K562 (cell line): ENCODE results near the gene HMGCL. TPM values are rescaled to one million over a fixed set of nuclear protein-coding genes. Genes with fewer than 3 reads are reported as not detected.

Experiments
- BRD9 ChIP-seq: fragments of 450-650 bp; IDR thresholded peaks from 2 replicates; pipeline ENCODE4 v1.6.1; 2018; ENCODE audit warnings: low read depth; ENCODE audit not compliant: partially characterized antibody
- BRF1 ChIP-seq: IDR thresholded peaks from 3 replicates; pipeline ENCODE4 v1.6.1; 2011; ENCODE audit warnings: borderline replicate concordance, mild to moderate bottlenecking; ENCODE audit not compliant: insufficient read length; ENCODE audit errors: extremely low read depth
- DNMT1 ChIP-seq: fragments of 450-650 bp; IDR thresholded peaks from 2 replicates; pipeline ENCODE4 v1.6.1; 2016; ENCODE audit warnings: antibody characterized with exemption, mild to moderate bottlenecking
- ERF ChIP-seq: fragments of 450-650 bp; formaldehyde crosslinking; IDR thresholded peaks from 2 replicates; pipeline ENCODE4 v1.4.0; 2020; ENCODE audit warnings: mild to moderate bottlenecking, mixed read lengths
- FOXA3 ChIP-seq, 2 experiments: fragments of 450-650 bp in 1 of 2; sonication (generic) in 1 of 2; formaldehyde crosslinking; IDR thresholded peaks in 1 of 2; conservative IDR thresholded peaks in 1 of 2; 2 replicates each; pipeline versions ENCODE4 v1.4.0 to v1.8.0; 2020 to 2022; ENCODE audit warnings: mild to moderate bottlenecking in 2 of 2, missing genetic modification reagents in 1 of 2
- MAFG ChIP-seq: fragments of 450-650 bp; conservative IDR thresholded peaks from 2 replicates; pipeline ENCODE4 v1.6.1; 2016; ENCODE audit warnings: missing genetic modification characterization, missing compliant biosample characterization
- MCM5 ChIP-seq: fragments of 450-650 bp; IDR thresholded peaks from 2 replicates; pipeline ENCODE4 v1.6.1; 2016; ENCODE audit warnings: low read depth
- MTA3 ChIP-seq: fragments of 450-650 bp; formaldehyde crosslinking; IDR thresholded peaks from 2 replicates; pipeline ENCODE4 v1.6.1; 2017; ENCODE audit warnings: mild to moderate bottlenecking, borderline replicate concordance
- RBM25 ChIP-seq: fragments of 200-400 bp; formaldehyde crosslinking; IDR thresholded peaks from 2 replicates; pipeline ENCODE4 v1.6.1; 2018; ENCODE audit warnings: low read length, low read depth, moderate library complexity; ENCODE audit not compliant: severe bottlenecking
- RFX1 ChIP-seq: fragments of 450-650 bp; IDR thresholded peaks from 2 replicates; pipeline ENCODE4 v1.6.1; 2016; ENCODE audit warnings: mild to moderate bottlenecking, moderate library complexity
- ZNF3 ChIP-seq: fragments of 250-450 bp; sonication (Bioruptor Pico); IDR thresholded peaks from 2 replicates; pipeline ENCODE4 v1.5.0; 2021; ENCODE audit warnings: mild to moderate bottlenecking, moderate library complexity
- ZNF449 ChIP-seq: fragments of 250-450 bp; sonication (Bioruptor Pico); IDR thresholded peaks from 2 replicates; pipeline ENCODE4 v1.8.0; 2022; ENCODE audit warnings: moderate library complexity, mild to moderate bottlenecking, inconsistent platforms
- ZNF740 ChIP-seq, 3 experiments: fragments of 200-800 bp in 1 of 3; sonication (Bioruptor generic) in 1 of 3; sonication (generic) in 1 of 3; formaldehyde crosslinking in 1 of 3; IDR thresholded peaks; 2 replicates each; pipeline versions ENCODE4 v1.6.1 to v1.8.0; 2016 to 2022; ENCODE audit warnings: mild to moderate bottlenecking in 2 of 3, missing compliant biosample characterization in 2 of 3, missing genetic modification characterization in 2 of 3, missing genetic modification reagents in 1 of 3
- ZNF764 ChIP-seq: fragments of 250-450 bp; sonication (Bioruptor Pico); IDR thresholded peaks from 2 replicates; pipeline ENCODE4 v1.4.0; 2020; ENCODE audit warnings: low read depth, mild to moderate bottlenecking, moderate library complexity
- polyA plus RNA-seq, 8 experiments: library from polyadenylated mRNA; depleted of rRNA in 4 of 8; stranded (reverse) in 5 of 8; unstranded in 3 of 8; fragments of >200 nt; fragmentation: Nextera tagmentation in 2 of 8; fragmentation: Illumina TruSeq in 1 of 8; extraction: Ambion mirVana in 2 of 8; extraction: Trizol in 1 of 8; gene quantifications; 2 replicates each; pipeline versions ENCODE4 v1.2.1 to v1.2.3, GENCODE V29; 2011 to 2014; ENCODE audit warnings: inconsistent platforms in 1 of 8, missing spikeins in 1 of 8
- total RNA-seq, 7 experiments: library from RNA; depleted of rRNA in 6 of 7; stranded (reverse); fragments of >200 nt in 6 of 7; fragmentation: Illumina TruSeq in 2 of 7; extraction: Trizol in 2 of 7; gene quantifications; 2 replicates each; pipeline versions ENCODE4 v1.2.1 to v1.2.3, GENCODE V29; 2011 to 2021; ENCODE audit warnings: low replicate concordance in 1 of 7
- TF ChIP-seq, protein P1 (sequence below): sonication (generic); IDR thresholded peaks from 2 replicates; pipeline ENCODE4 v1.6.1; 2016
- TF ChIP-seq, protein P2 (sequence below): fragments of 450-650 bp; formaldehyde crosslinking; IDR thresholded peaks from 2 replicates; pipeline ENCODE4 v1.4.0; 2022; ENCODE audit warnings: missing genetic modification characterization
- TF ChIP-seq, protein P3 (sequence below): fragments of 250-450 bp; sonication (Bioruptor Pico); IDR thresholded peaks from 2 replicates; pipeline ENCODE4 v1.5.0; 2020; ENCODE audit warnings: mild to moderate bottlenecking
- TF ChIP-seq, protein P4 (sequence below), 2 experiments: IDR thresholded peaks; 2 replicates each; pipeline ENCODE4 v1.6.1; 2012; ENCODE audit warnings: improper control_type of control experiment in 2 of 2, low read depth in 2 of 2, low read length in 2 of 2, borderline replicate concordance in 1 of 2

Gene HMGCL
- total and polyA plus RNA-seq, 9 of the 15 experiments (the other 6 are each of a cell fraction or from before 2014, with no cell fraction given): 18.0 to 82.2 (median 24.2) TPM

GRCh38 chr1:23867895-23868556 is 42.8 kb upstream of the HMGCL start, which contains the start of gene FUCA1 (continued):
- TF ChIP-seq, protein P1, sequence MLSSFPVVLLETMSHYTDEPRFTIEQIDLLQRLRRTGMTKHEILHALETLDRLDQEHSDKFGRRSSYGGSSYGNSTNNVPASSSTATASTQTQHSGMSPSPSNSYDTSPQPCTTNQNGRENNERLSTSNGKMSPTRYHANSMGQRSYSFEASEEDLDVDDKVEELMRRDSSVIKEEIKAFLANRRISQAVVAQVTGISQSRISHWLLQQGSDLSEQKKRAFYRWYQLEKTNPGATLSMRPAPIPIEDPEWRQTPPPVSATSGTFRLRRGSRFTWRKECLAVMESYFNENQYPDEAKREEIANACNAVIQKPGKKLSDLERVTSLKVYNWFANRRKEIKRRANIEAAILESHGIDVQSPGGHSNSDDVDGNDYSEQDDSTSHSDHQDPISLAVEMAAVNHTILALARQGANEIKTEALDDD: no peak
- 0 out of 2 replicates have a peak, but pooled peaks have one; percentile 22 for TF ChIP-seq ERF (CRISPR knock-in tag)
- TF ChIP-seq DNMT1: no peak
- TF ChIP-seq MTA3: peak; percentile 32; the same call in 1 of the 2 replicates
- TF ChIP-seq ZNF449: no peak
- TF ChIP-seq ZNF740 (CRISPR knock-in tag; IDR thresholded peaks at IDR 0.05): 0 out of 2 replicates have a peak, but pooled peaks have one; percentile 15
- no peak for TF ChIP-seq ZNF740 (tag; IDR thresholded peaks at IDR 0.05)
- TF ChIP-seq, protein P2, sequence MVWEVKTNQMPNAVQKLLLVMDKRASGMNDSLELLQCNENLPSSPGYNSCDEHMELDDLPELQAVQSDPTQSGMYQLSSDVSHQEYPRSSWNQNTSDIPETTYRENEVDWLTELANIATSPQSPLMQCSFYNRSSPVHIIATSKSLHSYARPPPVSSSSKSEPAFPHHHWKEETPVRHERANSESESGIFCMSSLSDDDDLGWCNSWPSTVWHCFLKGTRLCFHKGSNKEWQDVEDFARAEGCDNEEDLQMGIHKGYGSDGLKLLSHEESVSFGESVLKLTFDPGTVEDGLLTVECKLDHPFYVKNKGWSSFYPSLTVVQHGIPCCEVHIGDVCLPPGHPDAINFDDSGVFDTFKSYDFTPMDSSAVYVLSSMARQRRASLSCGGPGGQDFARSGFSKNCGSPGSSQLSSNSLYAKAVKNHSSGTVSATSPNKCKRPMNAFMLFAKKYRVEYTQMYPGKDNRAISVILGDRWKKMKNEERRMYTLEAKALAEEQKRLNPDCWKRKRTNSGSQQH: no peak
- TF ChIP-seq, protein P3, sequence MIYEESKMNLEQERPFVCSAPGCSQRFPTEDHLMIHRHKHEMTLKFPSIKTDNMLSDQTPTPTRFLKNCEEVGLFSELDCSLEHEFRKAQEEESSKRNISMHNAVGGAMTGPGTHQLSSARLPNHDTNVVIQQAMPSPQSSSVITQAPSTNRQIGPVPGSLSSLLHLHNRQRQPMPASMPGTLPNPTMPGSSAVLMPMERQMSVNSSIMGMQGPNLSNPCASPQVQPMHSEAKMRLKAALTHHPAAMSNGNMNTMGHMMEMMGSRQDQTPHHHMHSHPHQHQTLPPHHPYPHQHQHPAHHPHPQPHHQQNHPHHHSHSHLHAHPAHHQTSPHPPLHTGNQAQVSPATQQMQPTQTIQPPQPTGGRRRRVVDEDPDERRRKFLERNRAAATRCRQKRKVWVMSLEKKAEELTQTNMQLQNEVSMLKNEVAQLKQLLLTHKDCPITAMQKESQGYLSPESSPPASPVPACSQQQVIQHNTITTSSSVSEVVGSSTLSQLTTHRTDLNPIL (CRISPR knock-in tag): no peak
- TF ChIP-seq FOXA3 (CRISPR knock-in tag; conservative IDR thresholded peaks at IDR 0.05 in 1 of 2, IDR thresholded peaks at IDR 0.05 in 1 of 2): peak in 1 of 2 experiments; percentile 59; a peak in 1 of 4 replicates
- TF ChIP-seq ZNF764 (CRISPR knock-in tag): no peak
- no peak for TF ChIP-seq MCM5
- no peak for TF ChIP-seq RBM25
- TF ChIP-seq RFX1: no peak
- no peak for TF ChIP-seq BRF1
- no peak for TF ChIP-seq BRD9
- no peak for TF ChIP-seq MAFG (tag)
- TF ChIP-seq, protein P4, sequence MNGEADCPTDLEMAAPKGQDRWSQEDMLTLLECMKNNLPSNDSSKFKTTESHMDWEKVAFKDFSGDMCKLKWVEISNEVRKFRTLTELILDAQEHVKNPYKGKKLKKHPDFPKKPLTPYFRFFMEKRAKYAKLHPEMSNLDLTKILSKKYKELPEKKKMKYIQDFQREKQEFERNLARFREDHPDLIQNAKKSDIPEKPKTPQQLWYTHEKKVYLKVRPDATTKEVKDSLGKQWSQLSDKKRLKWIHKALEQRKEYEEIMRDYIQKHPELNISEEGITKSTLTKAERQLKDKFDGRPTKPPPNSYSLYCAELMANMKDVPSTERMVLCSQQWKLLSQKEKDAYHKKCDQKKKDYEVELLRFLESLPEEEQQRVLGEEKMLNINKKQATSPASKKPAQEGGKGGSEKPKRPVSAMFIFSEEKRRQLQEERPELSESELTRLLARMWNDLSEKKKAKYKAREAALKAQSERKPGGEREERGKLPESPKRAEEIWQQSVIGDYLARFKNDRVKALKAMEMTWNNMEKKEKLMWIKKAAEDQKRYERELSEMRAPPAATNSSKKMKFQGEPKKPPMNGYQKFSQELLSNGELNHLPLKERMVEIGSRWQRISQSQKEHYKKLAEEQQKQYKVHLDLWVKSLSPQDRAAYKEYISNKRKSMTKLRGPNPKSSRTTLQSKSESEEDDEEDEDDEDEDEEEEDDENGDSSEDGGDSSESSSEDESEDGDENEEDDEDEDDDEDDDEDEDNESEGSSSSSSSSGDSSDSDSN (IDR thresholded peaks at IDR 0.05; ENCODE audit: borderline replicate concordance in 1 of 2, low read depth in 2 of 2, low read length in 2 of 2): 0 out of 4 replicates have a peak, but pooled peaks of 1 of the 2 experiments have one; percentile 36
- no peak for TF ChIP-seq ZNF3 (CRISPR knock-in tag)
